Breast epithelium (tissue), 4 donors: ENCODE measurements around the gene ZNF362. TPM values are rescaled to one million over a fixed set of nuclear protein-coding genes. Genes with fewer than 3 reads are reported as not detected.

ENCODE experiments used
- DNase-seq, 2 donors: peaks; one replicate each; pipeline ENCODE4 v3.0.0-alpha.2; 2019; ENCODE audit warnings: low spot score in 2 of 2
- H3K27ac ChIP-seq, 2 donors: fragments of 200-600 bp; sonication (generic) in 1 of 2; one replicate each; pipeline ENCODE4 v1.5.1; 2016 to 2019; ENCODE audit warnings: mild to moderate bottlenecking in 1 of 2
- H3K27me3 ChIP-seq, 2 donors: fragments of 200-600 bp; sonication (generic) in 1 of 2; one replicate each; pipeline versions ENCODE4 v1.5.1 to v1.6.0; 2017 to 2019; ENCODE audit warnings: control low read depth in 1 of 2, mild to moderate bottlenecking in 1 of 2
- H3K36me3 ChIP-seq: fragments of 200-600 bp; one replicate; pipeline ENCODE4 v1.5.1; 2019
- H3K4me1 ChIP-seq, 2 donors: fragments of 200-600 bp; sonication (generic); one replicate each; pipeline ENCODE4 v1.5.1; 2016 to 2019; ENCODE audit warnings: control low read depth in 1 of 2
- H3K4me3 ChIP-seq, 3 donors: fragments of 200-600 bp; sonication (generic); 1 replicate in 2 of 3; 2 replicates in 1 of 3; pipeline ENCODE4 v1.5.1; 2016 to 2019; ENCODE audit warnings: mild to moderate bottlenecking in 3 of 3, moderate library complexity in 2 of 3
- H3K9me3 ChIP-seq, 2 donors: fragments of 200-600 bp; sonication (generic) in 1 of 2; one replicate each; pipeline ENCODE4 v1.5.1; 2016 to 2019; ENCODE audit warnings: control low read depth in 1 of 2
- POLR2A ChIP-seq: fragments of 450-650 bp; IDR thresholded peaks from one replicate; pipeline ENCODE4 v1.6.1; 2016; ENCODE audit warnings: antibody characterized with exemption, mild to moderate bottlenecking, moderate library complexity
- POLR2AphosphoS5 ChIP-seq, 3 donors: sonication (generic); formaldehyde crosslinking; IDR thresholded peaks; one replicate each; pipeline ENCODE4 v1.6.1; 2017; ENCODE audit warnings: antibody characterized with exemption in 3 of 3
- intact Hi-C: fragments of 100-400 bp; cut with DNase I; formaldehyde crosslinking; loops from one replicate; pipeline ENCODE4 v1.15.1; 2023; ENCODE audit warnings: low total_unique reads
- total RNA-seq, 3 donors: library from RNA; depleted of rRNA; stranded (reverse); fragments of >200 nt; gene quantifications; one replicate each; pipeline ENCODE4 v1.1.0, GENCODE V29; 2016
- TF ChIP-seq, protein P1 (sequence below), 3 donors: fragments of 450-650 bp; IDR thresholded peaks; one replicate each; pipeline ENCODE4 v1.5.1; 2016 to 2017; ENCODE audit warnings: antibody characterized with exemption in 3 of 3, mild to moderate bottlenecking in 3 of 3, moderate library complexity in 3 of 3

Gene ZNF362
- total RNA-seq, 3 donors from 2014 or later, result 11.7 to 16.0 (median 15.7) TPM

DNA sequence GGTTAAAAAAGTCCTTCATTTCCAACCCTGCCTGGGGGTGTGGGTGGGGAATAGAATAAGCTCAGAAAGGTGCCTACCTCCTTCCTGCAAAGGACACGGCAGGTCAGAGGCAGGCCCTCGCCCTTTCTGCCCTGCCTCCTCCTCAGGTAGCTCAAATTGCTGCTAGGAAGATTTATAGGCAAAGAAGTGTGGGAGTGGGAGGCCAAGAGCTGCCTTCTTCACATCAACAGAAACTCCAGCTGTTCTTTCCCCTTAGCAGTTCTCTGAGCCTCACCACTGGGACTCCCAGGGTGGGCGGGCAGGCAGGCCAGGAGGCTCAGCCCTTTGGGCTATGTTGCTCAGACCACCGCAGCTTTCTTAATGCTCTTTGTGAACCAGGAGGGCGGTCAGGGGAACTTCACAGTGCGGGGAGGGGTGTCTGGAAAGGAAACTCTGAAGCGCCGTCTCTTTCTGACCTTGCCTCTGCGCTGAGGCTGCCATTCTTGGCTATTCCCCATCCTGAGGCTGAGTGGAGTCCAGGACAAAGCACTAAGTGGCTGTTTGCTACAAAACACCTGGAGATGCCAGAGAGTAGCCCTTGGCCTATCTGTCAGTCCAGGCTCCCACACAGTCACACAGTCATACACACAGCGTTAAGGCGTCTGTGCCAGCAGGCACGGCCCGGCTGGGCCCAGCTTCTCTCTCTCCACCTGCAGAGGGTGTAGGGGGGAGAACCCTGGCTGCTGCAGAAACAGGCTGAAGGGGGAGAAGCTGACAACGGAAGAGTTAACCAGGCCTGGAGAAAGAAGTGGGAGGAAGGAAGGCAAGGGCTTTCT lies 67.6 kb downstream of the ZNF362 start:
- intact Hi-C loops, result no loop called here
- TF ChIP-seq POLR2A, result no peak
- peaks cover 16% of the 10 kb centered on the region for H3K36me3 ChIP-seq
- no peak for DNase-seq
- H3K4me1 ChIP-seq, result peaks cover 0 to 6% of the 10 kb centered on the region in 2 donors
- H3K27ac ChIP-seq, result peak overlapping the region; percentile 18 to 61
- H3K4me3 ChIP-seq, result no peak overlapping the region
- H3K27me3 ChIP-seq, result no peaks in the 10 kb centered on the region
- no peaks in the 10 kb centered on the region for H3K9me3 ChIP-seq

DNA sequence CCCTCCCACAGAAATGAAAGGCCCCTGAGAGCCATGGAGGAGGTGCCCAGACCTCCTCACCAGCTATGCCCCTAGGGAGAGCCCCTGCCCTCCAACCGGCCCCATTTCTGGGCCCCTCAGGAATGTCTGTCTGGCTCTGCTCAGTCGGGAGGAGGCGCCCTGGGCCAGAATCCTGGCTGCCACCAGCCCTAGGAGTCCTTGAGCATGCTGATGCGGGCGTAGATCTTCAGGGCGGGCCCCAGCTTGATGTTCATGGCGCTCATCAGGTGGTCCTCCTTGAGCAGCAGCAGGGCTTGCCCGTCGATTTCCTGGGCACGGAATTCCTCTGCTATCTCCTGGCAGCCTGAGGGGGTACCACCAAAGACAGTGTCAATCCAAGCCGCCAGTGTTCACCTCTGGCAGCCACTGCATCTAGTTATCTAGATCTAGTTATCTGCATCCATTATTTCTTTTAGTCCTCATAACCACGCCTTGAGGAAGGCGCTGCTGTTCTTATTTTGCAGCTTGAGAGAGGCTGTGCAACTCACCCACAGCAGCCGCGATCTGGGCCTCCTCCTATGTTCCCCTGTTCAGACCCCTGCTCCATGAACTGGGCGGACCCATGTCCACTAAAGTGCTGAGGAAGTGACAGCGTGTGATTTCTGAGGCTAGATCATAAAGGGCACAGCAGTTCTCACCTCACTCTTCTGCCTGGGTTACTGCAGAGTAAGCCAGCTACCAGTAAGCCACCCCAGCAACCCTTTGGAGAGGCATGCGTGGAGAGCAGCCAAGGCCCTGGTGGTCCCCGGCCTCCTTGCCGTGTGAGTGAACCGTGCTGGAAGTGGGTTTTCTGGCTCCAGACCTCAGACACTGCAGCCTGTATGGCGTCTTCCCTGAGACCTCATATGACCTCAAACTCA lies 68.6 kb downstream of the ZNF362 start:
- no peaks in the 10 kb centered on the region for H3K9me3 ChIP-seq
- peaks cover 0 to 8% of the 10 kb centered on the region in 2 donors for H3K4me1 ChIP-seq
- DNase-seq, result no peak
- H3K4me3 ChIP-seq, result no peak overlapping the region
- intact Hi-C loops, result no loop called here
- H3K27ac ChIP-seq, result peak overlapping the region; percentile 18 to 61
- H3K36me3 ChIP-seq, result peaks cover 18% of the 10 kb centered on the region
- H3K27me3 ChIP-seq, result no peaks in the 10 kb centered on the region
- no peak for TF ChIP-seq POLR2AphosphoS5 (IDR thresholded peaks at IDR 0.05)
- TF ChIP-seq, protein P1, sequence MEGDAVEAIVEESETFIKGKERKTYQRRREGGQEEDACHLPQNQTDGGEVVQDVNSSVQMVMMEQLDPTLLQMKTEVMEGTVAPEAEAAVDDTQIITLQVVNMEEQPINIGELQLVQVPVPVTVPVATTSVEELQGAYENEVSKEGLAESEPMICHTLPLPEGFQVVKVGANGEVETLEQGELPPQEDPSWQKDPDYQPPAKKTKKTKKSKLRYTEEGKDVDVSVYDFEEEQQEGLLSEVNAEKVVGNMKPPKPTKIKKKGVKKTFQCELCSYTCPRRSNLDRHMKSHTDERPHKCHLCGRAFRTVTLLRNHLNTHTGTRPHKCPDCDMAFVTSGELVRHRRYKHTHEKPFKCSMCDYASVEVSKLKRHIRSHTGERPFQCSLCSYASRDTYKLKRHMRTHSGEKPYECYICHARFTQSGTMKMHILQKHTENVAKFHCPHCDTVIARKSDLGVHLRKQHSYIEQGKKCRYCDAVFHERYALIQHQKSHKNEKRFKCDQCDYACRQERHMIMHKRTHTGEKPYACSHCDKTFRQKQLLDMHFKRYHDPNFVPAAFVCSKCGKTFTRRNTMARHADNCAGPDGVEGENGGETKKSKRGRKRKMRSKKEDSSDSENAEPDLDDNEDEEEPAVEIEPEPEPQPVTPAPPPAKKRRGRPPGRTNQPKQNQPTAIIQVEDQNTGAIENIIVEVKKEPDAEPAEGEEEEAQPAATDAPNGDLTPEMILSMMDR (IDR thresholded peaks at IDR 0.05), result no peak
- TF ChIP-seq POLR2A, result no peak

DNA sequence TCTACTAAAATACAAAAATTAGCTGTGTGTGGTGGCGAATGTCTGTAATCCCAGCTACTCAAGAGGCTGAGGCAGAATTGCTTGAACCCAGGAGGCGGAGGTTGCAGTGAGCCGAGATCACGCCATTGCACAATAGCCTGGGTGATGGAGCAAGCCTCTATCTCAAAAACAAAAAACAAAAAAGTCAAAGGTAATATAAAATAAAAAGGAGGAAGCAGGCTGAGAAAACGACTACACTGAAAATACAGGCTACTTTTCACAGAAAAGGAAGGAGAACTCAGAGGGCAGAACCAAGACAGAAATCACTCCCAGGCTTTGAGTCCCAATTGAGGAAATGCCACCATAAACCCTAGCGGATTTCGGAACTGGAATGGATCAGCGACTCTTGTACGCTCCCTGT lies 70.5 kb downstream of the ZNF362 start:
- intact Hi-C loops, result loop anchor here (2.0 kb wide), 1 partner anchor 70 kb away; the partner anchor contains the start of gene ZNF362
- peaks cover 21% of the 10 kb centered on the region for H3K36me3 ChIP-seq
- H3K4me3 ChIP-seq, result no peak overlapping the region
- TF ChIP-seq POLR2A (no peak), POLR2AphosphoS5 (IDR thresholded peaks at IDR 0.05) (peak in 1 of 3 donors; percentile 72)
- TF ChIP-seq, protein P1 (IDR thresholded peaks at IDR 0.05), result no peak
- H3K27me3 ChIP-seq, result no peaks in the 10 kb centered on the region
- peak in 1 of 2 donors; percentile 19 for DNase-seq
- peaks cover 0 to 9% of the 10 kb centered on the region in 2 donors for H3K4me1 ChIP-seq
- peak overlapping the region; percentile 57 to 73 for H3K27ac ChIP-seq
- no peaks in the 10 kb centered on the region for H3K9me3 ChIP-seq

DNA sequence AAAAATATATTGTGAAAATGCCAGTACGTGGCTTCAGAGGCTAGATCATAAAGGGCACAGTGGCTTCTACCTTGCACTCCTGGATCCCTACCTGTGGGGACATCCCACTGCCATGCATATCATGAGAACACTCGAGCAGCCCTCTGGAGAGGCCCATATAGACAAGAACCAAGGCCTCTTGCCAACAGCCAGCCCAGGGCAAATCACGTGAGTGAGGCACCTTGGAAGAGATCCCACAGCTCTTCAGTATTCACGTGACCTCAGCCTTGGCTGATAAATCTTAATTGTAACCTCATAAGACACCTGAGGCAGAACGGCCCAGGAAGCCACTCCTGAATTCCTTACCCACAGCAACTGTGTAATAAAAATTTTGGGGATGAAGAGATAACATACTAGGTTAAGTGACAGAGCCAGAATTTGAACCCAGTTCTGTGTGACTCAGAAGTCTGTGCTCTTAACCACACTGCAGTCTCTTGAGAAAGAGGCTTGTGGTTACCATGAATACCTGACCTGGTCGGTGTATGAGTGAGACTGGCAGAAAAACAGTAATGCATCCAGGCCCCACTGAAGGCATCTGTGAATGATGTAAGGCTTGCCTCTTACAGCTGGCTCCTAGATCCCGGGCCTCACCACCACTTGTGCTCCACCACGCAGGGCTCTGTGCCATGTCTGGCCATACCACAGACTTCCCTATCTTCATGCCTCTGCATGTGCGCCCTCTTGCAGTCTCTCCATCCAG lies 71.5 kb downstream of the ZNF362 start:
- DNase-seq, result peak in 1 of 2 donors; percentile 53
- peaks cover 4 to 19% of the 10 kb centered on the region in 2 donors for H3K4me1 ChIP-seq
- no peaks in the 10 kb centered on the region for H3K27me3 ChIP-seq
- TF ChIP-seq POLR2AphosphoS5 (IDR thresholded peaks at IDR 0.05) (no peak), POLR2A (no peak)
- TF ChIP-seq, protein P1 (IDR thresholded peaks at IDR 0.05), result no peak
- intact Hi-C loops, result loop anchor here (2.0 kb wide), 1 partner anchor 71 kb away; the partner anchor contains the start of gene ZNF362
- peak overlapping the region; percentile 54 to 57 for H3K27ac ChIP-seq
- H3K4me3 ChIP-seq, result no peak overlapping the region
- H3K36me3 ChIP-seq, result peaks cover 21% of the 10 kb centered on the region
- no peaks in the 10 kb centered on the region for H3K9me3 ChIP-seq

DNA sequence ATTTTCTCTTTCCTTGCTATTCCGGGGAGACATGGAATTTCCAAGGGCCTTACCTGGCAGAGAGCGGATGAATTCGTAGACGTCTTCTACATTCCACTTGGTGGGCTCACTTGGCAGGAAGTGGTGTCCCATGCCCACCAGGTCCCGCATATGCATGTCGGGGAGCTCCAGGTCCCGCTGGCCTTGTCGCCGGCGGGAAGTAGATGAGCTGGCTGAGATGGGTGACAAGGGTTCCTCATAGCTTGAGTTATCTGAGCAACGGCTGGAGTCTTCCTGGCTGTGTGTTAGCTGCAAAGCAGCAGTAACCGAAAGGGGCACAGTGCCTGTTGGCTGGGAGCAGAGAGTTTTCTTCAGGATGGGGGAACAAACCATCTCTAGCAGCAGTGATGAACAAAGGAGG lies 72.5 kb downstream of the ZNF362 start:
- TF ChIP-seq POLR2AphosphoS5 (IDR thresholded peaks at IDR 0.05) (no peak), POLR2A (no peak)
- TF ChIP-seq, protein P1 (IDR thresholded peaks at IDR 0.05), result no peak
- peak in 1 of 2 donors; percentile 20 for DNase-seq
- peaks cover 9 to 25% of the 10 kb centered on the region in 2 donors for H3K4me1 ChIP-seq
- H3K9me3 ChIP-seq, result no peaks in the 10 kb centered on the region
- no peak overlapping the region for H3K4me3 ChIP-seq
- no peaks in the 10 kb centered on the region for H3K27me3 ChIP-seq
- H3K27ac ChIP-seq, result peak overlapping the region; percentile 27 to 40
- intact Hi-C loops, result no loop called here
- H3K36me3 ChIP-seq, result peaks cover 21% of the 10 kb centered on the region
